ENCODE data around the gene ERCC1. TPM values are rescaled to one million over a fixed set of nuclear protein-coding genes. Genes with fewer than 3 reads are reported as not detected.

Gene ERCC1
- total RNA-seq, 1 donor from 2014 or later: 48.8 TPM

GRCh38 chr19:45451850-45452387 lies 28.2 kb upstream of the ERCC1 start:
- intact Hi-C loops (cut with DNase I): no loop called here
- peak overlapping the region; percentile 98 for H3K27ac ChIP-seq

GRCh38 chr19:45451131-45451849 lies 27.6 kb upstream of the ERCC1 start:
- intact Hi-C loops (cut with DNase I): no loop called here
- Histone ChIP-seq H3K27me3 (no peaks in the 10 kb centered on the region), H3K4me1 (peaks cover 29% of the 10 kb centered on the region), H3K36me3 (no peaks in the 10 kb centered on the region), H3K9me3 (no peaks in the 10 kb centered on the region), H3K4me3 (peak overlapping the region; percentile 55), H3K27ac (peak overlapping the region; percentile 98)
- TF ChIP-seq CTCF (IDR thresholded peaks at IDR 0.05): no peak
- DNase-seq (no peak), ATAC-seq (no peak)

More at GRCh38 chr19:45451850-45452387, 28.2 kb upstream of the ERCC1 start:
- H3K36me3 ChIP-seq: no peaks in the 10 kb centered on the region
- TF ChIP-seq CTCF (IDR thresholded peaks at IDR 0.05): no peak
- peaks cover 30% of the 10 kb centered on the region for H3K4me1 ChIP-seq
- ATAC-seq (no peak), DNase-seq (no peak)
- no peaks in the 10 kb centered on the region for H3K9me3 ChIP-seq
- H3K4me3 ChIP-seq: no peak overlapping the region
- H3K27me3 ChIP-seq: no peaks in the 10 kb centered on the region

GRCh38 chr19:45450012-45450333 lies 26.3 kb upstream of the ERCC1 start:
- Histone ChIP-seq H3K4me1 (peaks cover 20% of the 10 kb centered on the region), H3K9me3 (no peaks in the 10 kb centered on the region), H3K27me3 (no peaks in the 10 kb centered on the region), H3K36me3 (no peaks in the 10 kb centered on the region), H3K27ac (peak overlapping the region; percentile 98), H3K4me3 (peak overlapping the region; percentile 55)
- ATAC-seq (peak; percentile 1), DNase-seq (no peak)
- intact Hi-C loops (cut with DNase I): no loop called here
- TF ChIP-seq CTCF (IDR thresholded peaks at IDR 0.05): no peak

DNA sequence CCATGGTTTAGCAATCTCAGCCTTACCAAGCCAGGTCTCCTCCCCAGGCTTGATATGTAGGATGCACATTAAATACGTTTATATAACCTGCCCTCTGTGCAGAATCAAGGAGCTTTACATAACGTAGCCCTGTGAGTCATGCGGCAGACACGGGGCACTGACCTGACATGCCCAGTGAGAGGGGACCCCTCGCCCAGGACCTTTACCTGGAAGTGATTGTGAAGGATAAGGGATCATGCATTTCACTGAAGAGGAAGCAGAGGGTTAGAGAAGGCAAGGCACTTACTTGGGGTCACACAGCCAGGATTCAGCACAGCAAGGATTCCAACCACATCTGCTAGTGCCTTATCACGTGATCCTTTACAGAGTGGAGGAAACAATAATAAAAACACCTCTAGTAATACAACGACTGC lies 25.2 kb upstream of the ERCC1 start:
- DNase-seq (no peak), ATAC-seq (no peak)
- Histone ChIP-seq H3K27ac (no peak overlapping the region), H3K4me3 (no peak overlapping the region), H3K4me1 (peaks cover 20% of the 10 kb centered on the region), H3K36me3 (no peaks in the 10 kb centered on the region), H3K9me3 (no peaks in the 10 kb centered on the region), H3K27me3 (no peaks in the 10 kb centered on the region)
- intact Hi-C loops (cut with DNase I): no loop called here
- TF ChIP-seq CTCF (IDR thresholded peaks at IDR 0.05): no peak

- Histone ChIP-seq H3K4me3 (no peak overlapping the region), H3K27me3 (no peaks in the 10 kb centered on the region), H3K4me1 (peaks cover 20% of the 10 kb centered on the region), H3K36me3 (no peaks in the 10 kb centered on the region), H3K27ac (no peak overlapping the region), H3K9me3 (no peaks in the 10 kb centered on the region)
- no peak for TF ChIP-seq CTCF (IDR thresholded peaks at IDR 0.05)
- DNase-seq (no peak), ATAC-seq (no peak)
- intact Hi-C loops (cut with DNase I): no loop called here
Observed at GRCh38 chr19:45448425-45448756, 24.7 kb upstream of the ERCC1 start.

Data from upper lobe of right lung (tissue), 1 donor.